GM19239 (cell line): Measurements from ENCODE around the gene HMGN3.

Experiments used
- DNase-seq: peaks from one replicate; pipeline ENCODE4 v3.0.0; 2011; ENCODE audit warnings: low spot score; ENCODE audit not compliant: insufficient read length
- FAIRE-seq: peaks from 2 replicates; lab custom pipeline; 2011; peaks lifted over from hg19 to GRCh38; lab: Jason Lieb, UNC

Gene HMGN3

DNA sequence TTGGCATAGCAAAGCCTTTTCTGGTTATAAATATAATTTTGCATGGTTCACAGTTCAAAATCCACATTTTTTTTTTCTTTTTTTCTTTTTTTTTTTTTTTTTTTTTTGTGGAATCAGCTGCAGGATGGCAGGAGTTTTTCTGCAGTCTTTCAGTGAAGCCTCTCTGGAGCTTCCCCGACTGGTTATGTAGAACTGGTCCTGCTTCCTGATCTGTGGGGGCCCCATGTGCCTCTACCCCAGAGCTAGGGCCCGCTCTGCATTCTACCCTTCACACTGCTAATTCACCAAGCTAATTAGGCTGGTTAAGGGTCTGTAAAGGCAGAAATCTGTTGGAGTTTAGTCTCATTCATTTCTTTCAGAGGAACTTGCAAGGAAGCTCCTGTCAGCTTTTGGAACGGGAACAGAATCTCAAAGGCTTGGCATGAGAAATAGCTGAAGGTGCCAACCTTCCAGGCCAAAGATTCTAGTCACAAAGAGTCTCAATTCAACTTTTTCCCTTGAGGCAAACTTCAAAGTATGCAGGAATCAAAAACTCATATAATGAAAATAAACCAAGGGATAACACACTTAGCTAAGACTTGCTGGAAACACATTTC lies 45.5 kb downstream of the HMGN3 start:
- FAIRE-seq (no peak), DNase-seq (no peak)

DNA sequence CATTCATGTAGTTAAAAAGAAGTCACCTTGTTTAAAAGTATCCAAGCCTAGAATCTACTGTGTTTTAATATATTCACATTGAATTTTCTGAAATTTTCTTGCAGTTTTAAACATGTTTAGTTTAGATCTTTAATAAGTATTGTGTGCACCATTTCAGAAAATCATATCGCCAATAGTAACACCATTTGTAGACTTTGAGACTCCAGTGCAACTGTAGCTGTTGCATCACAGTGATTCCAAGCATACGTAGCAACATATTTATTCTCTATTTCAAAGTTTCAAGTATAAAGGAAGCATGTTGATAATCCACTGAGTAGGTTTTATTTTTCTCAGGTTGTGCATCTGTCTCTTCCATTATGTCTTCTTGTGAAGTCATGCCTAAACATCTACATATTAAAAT lies 46.4 kb downstream of the HMGN3 start:
- no peak for FAIRE-seq
- DNase-seq, result no peak

DNA sequence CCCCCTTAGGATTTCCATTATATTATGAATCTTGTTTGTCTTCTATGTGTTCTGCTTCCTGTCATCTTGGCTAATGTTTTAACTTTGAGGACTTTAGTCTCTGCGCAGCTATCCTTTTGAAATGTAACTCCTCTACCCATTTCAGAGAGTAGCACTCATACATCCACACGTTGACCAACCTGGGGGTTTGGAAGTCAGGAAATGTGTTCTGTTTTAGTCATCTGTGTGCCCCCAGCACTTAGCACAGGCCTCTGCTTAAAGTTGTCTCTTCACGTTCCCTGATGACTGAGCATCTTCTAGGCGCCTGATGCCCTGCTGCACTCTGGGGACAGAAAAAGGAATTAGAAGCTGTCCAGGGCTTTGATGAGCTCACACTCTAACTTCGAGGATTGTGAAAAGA lies 47.9 kb downstream of the HMGN3 start:
- DNase-seq (no peak), FAIRE-seq (no peak)

- no peak for FAIRE-seq
- DNase-seq, result no peak
Observed at GRCh38 chr6:79184641-79185040, 49.8 kb downstream of the HMGN3 start.

DNA sequence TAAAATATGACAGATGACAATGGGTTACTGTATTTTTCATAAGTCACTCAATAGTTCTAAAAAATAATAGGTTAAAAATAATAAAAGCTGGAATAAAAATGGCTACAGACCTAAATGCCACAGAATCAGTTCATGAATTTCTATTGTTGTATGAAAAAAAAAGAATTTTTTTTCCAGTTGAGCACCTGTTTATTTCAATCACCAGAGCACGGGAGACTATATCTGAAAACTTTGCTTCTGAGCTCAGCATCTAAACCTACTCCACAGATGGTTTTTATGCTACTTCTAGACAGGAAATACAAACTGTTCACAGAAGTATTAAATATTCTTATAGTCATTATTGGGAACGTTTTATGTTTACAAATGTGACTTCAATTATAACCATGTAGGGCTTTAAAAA lies 50.4 kb downstream of the HMGN3 start:
- FAIRE-seq, result no peak

GRCh38 chr6:79180052-79180451 lies 54.4 kb downstream of the HMGN3 start:
- no peak for DNase-seq
- no peak for FAIRE-seq

More for the DNA sequence above, 50.4 kb downstream of the HMGN3 start:
- DNase-seq, result no peak

DNA sequence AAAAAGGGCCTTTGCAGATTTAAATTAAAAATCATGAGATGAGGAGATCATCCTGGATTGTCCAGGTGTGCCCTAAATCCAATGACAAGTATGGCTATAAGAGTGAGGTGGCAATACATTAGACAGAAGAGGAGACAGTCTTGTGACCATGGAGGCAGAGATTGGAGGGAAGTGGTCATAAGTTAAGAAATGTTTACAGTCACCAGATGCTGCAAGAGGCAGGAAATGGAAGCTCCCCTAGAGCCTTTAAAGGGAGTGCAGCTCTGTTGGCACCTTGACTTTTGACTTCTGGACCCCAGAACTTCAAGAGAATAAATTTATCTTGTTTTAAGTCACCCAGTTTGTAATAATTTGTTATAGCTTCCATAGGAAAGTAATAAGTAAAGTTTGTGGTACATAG lies 61.1 kb downstream of the HMGN3 start:
- DNase-seq (no peak), FAIRE-seq (no peak)

- DNase-seq (no peak), FAIRE-seq (no peak)
Observed at GRCh38 chr6:79170959-79171358, 63.5 kb downstream of the HMGN3 start.

- FAIRE-seq, result no peak
- DNase-seq, result no peak
Observed at GRCh38 chr6:79170431-79170830, 64.1 kb downstream of the HMGN3 start.

DNA sequence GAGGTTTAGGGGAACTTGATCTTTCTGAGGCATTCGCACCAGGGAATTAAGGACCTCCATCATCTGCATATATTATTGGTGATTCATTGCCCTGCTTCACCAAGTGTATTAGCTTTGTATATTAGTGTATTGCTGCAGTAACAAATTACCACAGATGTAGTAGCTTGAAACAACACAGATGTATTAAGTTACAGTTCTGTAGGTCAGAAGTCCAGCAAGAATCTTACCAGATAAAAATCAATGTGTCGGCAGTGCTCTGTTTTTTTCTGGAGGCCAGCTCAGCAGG lies 65.8 kb downstream of the HMGN3 start:
- DNase-seq (no peak), FAIRE-seq (no peak)

- FAIRE-seq (no peak), DNase-seq (no peak)
Observed at GRCh38 chr6:79167931-79168694, 66.4 kb downstream of the HMGN3 start.

GRCh38 chr6:79159846-79160245 lies 74.6 kb downstream of the HMGN3 start:
- DNase-seq (no peak), FAIRE-seq (no peak)

DNA sequence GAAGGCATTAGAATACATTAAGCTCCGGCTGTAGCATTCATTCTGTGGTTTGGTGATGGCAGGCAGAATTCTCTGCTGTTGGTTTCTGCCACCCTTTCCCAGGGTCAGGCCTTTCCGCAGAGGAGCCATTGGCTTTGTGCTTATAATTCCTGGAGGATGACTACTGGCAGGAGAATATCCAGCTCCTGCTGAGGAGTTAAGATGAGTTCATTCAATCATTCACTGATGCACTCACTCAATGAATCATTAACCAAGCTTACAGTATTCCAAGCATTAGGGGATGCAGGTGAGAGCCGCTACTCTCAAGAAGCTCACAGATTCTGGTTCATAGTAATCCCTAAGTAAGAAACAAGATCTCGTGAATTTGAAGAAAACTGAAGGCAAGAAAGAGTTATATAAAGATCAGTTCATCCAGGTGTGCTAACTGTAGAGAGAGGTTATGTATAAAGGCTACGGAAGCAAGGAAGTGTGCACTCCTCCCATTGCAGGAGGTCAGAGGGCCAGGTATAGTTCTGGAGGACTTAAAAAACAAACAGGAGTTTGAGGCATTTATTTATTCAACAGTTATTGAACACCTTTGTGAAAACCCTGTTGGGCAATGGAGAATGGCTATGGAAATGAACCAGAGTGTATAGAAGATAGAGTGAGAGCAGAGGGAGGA lies 75.5 kb downstream of the HMGN3 start:
- FAIRE-seq (no peak), DNase-seq (no peak)

- DNase-seq, result no peak
Observed at GRCh38 chr6:79157961-79158644, 76.4 kb downstream of the HMGN3 start.

GRCh38 chr6:79152269-79152737 lies 82.2 kb downstream of the HMGN3 start:
- DNase-seq (no peak), FAIRE-seq (no peak)

More at GRCh38 chr6:79157961-79158644, 76.4 kb downstream of the HMGN3 start:
- no peak for FAIRE-seq
